ENCODE results near the gene NRGN.

Gene NRGN

GRCh38 chr11:124796312-124796711 lies 56.6 kb downstream of the NRGN start:
- DNase-seq, result no peak

All from cerebellar nuclear complex (tissue), 1 donor.